ENCODE data around the gene ELP4. TPM values are rescaled to one million over a fixed set of nuclear protein-coding genes. Genes with fewer than 3 reads are reported as not detected.

The ELP4 gene
- total and polyA plus RNA-seq, 2 donors (not counting 1 experiment from before 2014, with no cell fraction given), result 7.1 to 31.3 TPM

DNA sequence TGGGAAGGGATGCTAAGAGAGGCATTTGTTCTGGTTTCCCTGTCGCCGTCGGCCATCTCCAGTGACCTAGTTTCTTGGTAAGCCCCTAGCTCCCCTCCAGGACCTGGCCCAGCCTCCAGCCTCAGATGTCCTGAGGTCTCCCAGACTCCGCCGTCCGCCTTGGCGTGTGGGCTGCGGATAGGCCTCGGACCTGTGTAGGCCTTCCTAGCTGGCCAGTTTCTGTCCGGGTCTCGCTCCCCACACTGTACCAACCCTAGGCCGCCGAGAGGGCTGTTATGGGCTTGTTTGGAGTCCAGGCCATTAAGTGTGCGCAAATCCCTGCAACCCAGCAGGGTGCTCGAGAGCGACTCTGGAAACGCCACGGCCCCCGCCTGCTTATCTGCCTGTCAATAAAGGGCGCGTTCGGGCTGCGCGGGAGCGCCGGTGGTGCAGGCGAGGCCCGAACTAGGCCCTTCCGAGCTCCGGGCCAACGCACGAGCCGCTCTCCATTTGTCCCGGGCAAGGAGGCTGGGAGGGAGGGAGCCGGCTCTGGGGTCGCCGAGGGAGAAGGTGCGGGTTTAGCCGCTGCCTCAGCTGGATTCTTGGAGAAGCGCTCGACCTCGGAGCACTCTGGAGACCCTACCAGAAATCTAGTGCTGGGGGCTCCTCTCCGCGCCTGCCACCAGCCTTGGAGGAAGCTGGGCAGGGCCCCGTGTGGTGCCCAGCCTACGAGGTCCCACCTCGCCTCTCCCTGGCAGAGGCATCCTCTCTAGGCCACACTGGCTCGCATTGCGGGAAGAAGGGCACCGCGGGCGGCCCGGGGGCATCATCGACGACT, 310.3 kb downstream of the ELP4 start:
- Histone ChIP-seq H3K9me3 (ENCODE audit: control extremely low read depth in 1 of 3, control insufficient read depth in 2 of 3, insufficient read depth in 1 of 3, low read length in 2 of 3) (peaks cover 2 to 85% (median 4%) of the 10 kb centered on the region in 3 donors), H3K36me3 (replicated peaks in 1 of 2; ENCODE audit: control extremely low read depth in 1 of 2, control insufficient read depth in 1 of 2, extremely low read depth in 1 of 2, insufficient read depth in 2 of 2, low read length in 1 of 2) (no peaks in the 10 kb centered on the region), H3K27me3 (replicated peaks in 1 of 4; ENCODE audit: control extremely low read depth in 1 of 4, control insufficient read depth in 3 of 4, insufficient read depth in 4 of 4, low read length in 3 of 4) (peaks cover 0 to 98% (median 86%) of the 10 kb centered on the region in 4 experiments), H4K20me1 (ENCODE audit: control insufficient read depth, insufficient read depth, low read length, poor library complexity, severe bottlenecking) (no peaks in the 10 kb centered on the region), H3K27ac (ENCODE audit: low read length in 2 of 2) (no peak overlapping the region), H3K4me1 (ENCODE audit: control insufficient read depth in 2 of 2, insufficient read depth in 2 of 2, low read length in 2 of 2) (peaks cover 27 to 44% of the 10 kb centered on the region in 2 donors), H2AFZ (ENCODE audit: insufficient read depth, low read depth, low read length, poor library complexity, severe bottlenecking) (no peak overlapping the region), H3K79me2 (ENCODE audit: control insufficient read depth, insufficient read depth, low read length) (no peaks in the 10 kb centered on the region), H3K4me2 (replicated peaks; ENCODE audit: low read depth, low read length, poor library complexity, severe bottlenecking) (no peak overlapping the region), H3K9ac (ENCODE audit: low read length) (no peak overlapping the region), H3K4me3 (ENCODE audit: control extremely low read depth in 1 of 5, extremely low read depth in 1 of 5, insufficient read depth in 1 of 5, low read depth in 2 of 5, low read length in 4 of 5) (no peak overlapping the region)
- 12% methylated on average over 54 of the region's 55 CpGs for WGBS (ENCODE audit: insufficient coverage)
- intact Hi-C loops (cut with micrococcal nuclease), result loop anchor here (2.0 kb wide), 1 partner anchor 21 kb away; no protein-coding TSS in a partner anchor
- ChIA-PET CTCF (no interaction called here), POLR2A (no interaction called here)
- Mint-ChIP-seq H3K27ac (no peak overlapping the region), H3K9me3 (ENCODE audit: insufficient read depth) (no peaks in the 10 kb centered on the region), H3K4me1 (peaks cover 18% of the 10 kb centered on the region), H3K27me3 (peaks cover 57% of the 10 kb centered on the region), H3K4me3 (no peak overlapping the region)
- DNase-seq, result peak; percentile 25
- TF ChIP-seq, protein P1, sequence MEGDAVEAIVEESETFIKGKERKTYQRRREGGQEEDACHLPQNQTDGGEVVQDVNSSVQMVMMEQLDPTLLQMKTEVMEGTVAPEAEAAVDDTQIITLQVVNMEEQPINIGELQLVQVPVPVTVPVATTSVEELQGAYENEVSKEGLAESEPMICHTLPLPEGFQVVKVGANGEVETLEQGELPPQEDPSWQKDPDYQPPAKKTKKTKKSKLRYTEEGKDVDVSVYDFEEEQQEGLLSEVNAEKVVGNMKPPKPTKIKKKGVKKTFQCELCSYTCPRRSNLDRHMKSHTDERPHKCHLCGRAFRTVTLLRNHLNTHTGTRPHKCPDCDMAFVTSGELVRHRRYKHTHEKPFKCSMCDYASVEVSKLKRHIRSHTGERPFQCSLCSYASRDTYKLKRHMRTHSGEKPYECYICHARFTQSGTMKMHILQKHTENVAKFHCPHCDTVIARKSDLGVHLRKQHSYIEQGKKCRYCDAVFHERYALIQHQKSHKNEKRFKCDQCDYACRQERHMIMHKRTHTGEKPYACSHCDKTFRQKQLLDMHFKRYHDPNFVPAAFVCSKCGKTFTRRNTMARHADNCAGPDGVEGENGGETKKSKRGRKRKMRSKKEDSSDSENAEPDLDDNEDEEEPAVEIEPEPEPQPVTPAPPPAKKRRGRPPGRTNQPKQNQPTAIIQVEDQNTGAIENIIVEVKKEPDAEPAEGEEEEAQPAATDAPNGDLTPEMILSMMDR (IDR thresholded peaks at IDR 0.05), result no peak
- no peak for ATAC-seq (ENCODE audit: low read depth)

DNA sequence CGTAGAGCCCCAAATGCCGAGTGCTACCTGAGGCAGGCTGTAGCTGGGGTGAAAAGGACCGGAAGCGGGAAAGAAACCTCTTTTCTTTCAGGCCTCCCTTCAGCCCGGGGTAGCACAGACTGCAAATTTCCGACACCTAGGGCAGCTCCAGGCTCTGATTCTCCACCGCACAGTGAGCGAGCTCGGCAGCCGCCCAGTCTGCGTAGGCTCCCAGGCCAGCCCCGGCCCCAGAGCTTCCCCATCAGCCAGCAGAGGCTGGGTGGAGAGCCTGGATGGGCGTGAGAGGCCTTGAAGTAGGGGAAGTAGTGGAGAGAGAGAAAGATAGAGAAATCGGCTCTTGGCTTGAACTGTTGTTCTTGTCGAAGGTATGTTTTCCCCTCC, 310.9 kb downstream of the ELP4 start:
- ATAC-seq (ENCODE audit: low read depth), result no peak
- Mint-ChIP-seq H3K27me3 (peaks cover 57% of the 10 kb centered on the region), H3K9me3 (ENCODE audit: insufficient read depth) (no peaks in the 10 kb centered on the region), H3K4me3 (no peak overlapping the region), H3K27ac (no peak overlapping the region), H3K4me1 (peaks cover 13% of the 10 kb centered on the region)
- ChIA-PET POLR2A (no interaction called here), CTCF (no interaction called here)
- no peaks in the 10 kb centered on the region for H4K20me1 ChIP-seq (ENCODE audit: control insufficient read depth, insufficient read depth, low read length, poor library complexity, severe bottlenecking)
- no peak overlapping the region for H2AFZ ChIP-seq (ENCODE audit: insufficient read depth, low read depth, low read length, poor library complexity, severe bottlenecking)
- WGBS (ENCODE audit: insufficient coverage), result 10% methylated on average over 12 of the region's 15 CpGs
- no peaks in the 10 kb centered on the region for H3K79me2 ChIP-seq (ENCODE audit: control insufficient read depth, insufficient read depth, low read length)
- intact Hi-C loops (cut with micrococcal nuclease), result loop anchor here (2.0 kb wide), 1 partner anchor 22 kb away; no protein-coding TSS in a partner anchor
- H3K4me1 ChIP-seq (ENCODE audit: control insufficient read depth in 2 of 2, insufficient read depth in 2 of 2, low read length in 2 of 2), result peaks cover 22 to 38% of the 10 kb centered on the region in 2 donors
- H3K4me2 ChIP-seq (replicated peaks; ENCODE audit: low read depth, low read length, poor library complexity, severe bottlenecking), result no peak overlapping the region
- no peak overlapping the region for H3K27ac ChIP-seq (ENCODE audit: low read length in 2 of 2)
- no peaks in the 10 kb centered on the region for H3K36me3 ChIP-seq (replicated peaks in 1 of 2; ENCODE audit: control extremely low read depth in 1 of 2, control insufficient read depth in 1 of 2, extremely low read depth in 1 of 2, insufficient read depth in 2 of 2, low read length in 1 of 2)
- DNase-seq, result no peak
- no peak overlapping the region for H3K4me3 ChIP-seq (ENCODE audit: control extremely low read depth in 1 of 5, extremely low read depth in 1 of 5, insufficient read depth in 1 of 5, low read depth in 2 of 5, low read length in 4 of 5)
- no peak overlapping the region for H3K9ac ChIP-seq (ENCODE audit: low read length)
- TF ChIP-seq, protein P1 (IDR thresholded peaks at IDR 0.05), result no peak
- TF ChIP-seq EZH2 (IDR thresholded peaks at IDR 0.05; ENCODE audit: borderline replicate concordance, insufficient read depth, low read depth, low read length, poor library complexity, severe bottlenecking), result no peak
- H3K9me3 ChIP-seq (ENCODE audit: control extremely low read depth in 1 of 3, control insufficient read depth in 2 of 3, insufficient read depth in 1 of 3, low read length in 2 of 3), result peaks cover 2 to 85% (median 4%) of the 10 kb centered on the region in 3 donors
- peaks cover 0 to 98% (median 86%) of the 10 kb centered on the region in 4 experiments for H3K27me3 ChIP-seq (replicated peaks in 1 of 4; ENCODE audit: control extremely low read depth in 1 of 4, control insufficient read depth in 3 of 4, insufficient read depth in 4 of 4, low read length in 3 of 4)

Data from B cell (primary cell).